ENCODE results near the gene CYLC2. TPM values are rescaled to one million over a fixed set of nuclear protein-coding genes. Genes with fewer than 3 reads are reported as not detected.

The CYLC2 gene
- total RNA-seq, 1 donor from 2014 or later, result not detected

GRCh38 chr9:102974530-102974929 is 20.6 kb upstream of the CYLC2 start:
- ATAC-seq, result no peak
- H3K36me3 ChIP-seq, result no peaks in the 10 kb centered on the region
- DNase-seq, result no peak
- H3K4me3 ChIP-seq, result no peak overlapping the region
- H3K9me3 ChIP-seq, result peaks cover 10% of the 10 kb centered on the region
- no peak overlapping the region for H3K27ac ChIP-seq
- no peak for TF ChIP-seq CTCF (IDR thresholded peaks at IDR 0.05)
- H3K27me3 ChIP-seq (ENCODE audit: low read depth), result no peaks in the 10 kb centered on the region
- intact Hi-C loops (cut with DNase I), result no loop called here
- no peaks in the 10 kb centered on the region for H3K4me1 ChIP-seq

- DNase-seq (no peak), ATAC-seq (no peak)
- peaks cover 7% of the 10 kb centered on the region for H3K9me3 ChIP-seq
- H3K27ac ChIP-seq, result no peak overlapping the region
- no peaks in the 10 kb centered on the region for H3K27me3 ChIP-seq (ENCODE audit: low read depth)
- intact Hi-C loops (cut with DNase I), result no loop called here
- no peaks in the 10 kb centered on the region for H3K36me3 ChIP-seq
- no peak for TF ChIP-seq CTCF (IDR thresholded peaks at IDR 0.05)
- H3K4me3 ChIP-seq, result no peak overlapping the region
- no peaks in the 10 kb centered on the region for H3K4me1 ChIP-seq
These were observed 19.9 kb upstream of the CYLC2 start for GRCh38 chr9:102975251-102975650.

GRCh38 chr9:102985162-102985895 is 9.8 kb upstream of the CYLC2 start:
- ATAC-seq, result no peak

GRCh38 chr9:102986425-102986824 is 8.7 kb upstream of the CYLC2 start:
- intact Hi-C loops (cut with DNase I), result no loop called here
- ATAC-seq, result no peak
- Histone ChIP-seq H3K9me3 (no peaks in the 10 kb centered on the region), H3K27ac (no peak overlapping the region), H3K27me3 (ENCODE audit: low read depth) (no peaks in the 10 kb centered on the region), H3K4me1 (no peaks in the 10 kb centered on the region), H3K36me3 (no peaks in the 10 kb centered on the region), H3K4me3 (no peak overlapping the region)
- no peak for DNase-seq
- TF ChIP-seq CTCF (IDR thresholded peaks at IDR 0.05), result no peak

More at GRCh38 chr9:102985162-102985895, 9.8 kb upstream of the CYLC2 start:
- intact Hi-C loops (cut with DNase I), result no loop called here
- Histone ChIP-seq H3K4me3 (no peak overlapping the region), H3K27me3 (ENCODE audit: low read depth) (no peaks in the 10 kb centered on the region), H3K36me3 (no peaks in the 10 kb centered on the region), H3K9me3 (no peaks in the 10 kb centered on the region), H3K4me1 (no peaks in the 10 kb centered on the region), H3K27ac (no peak overlapping the region)
- DNase-seq, result no peak
- no peak for TF ChIP-seq CTCF (IDR thresholded peaks at IDR 0.05)

- ATAC-seq (no peak), DNase-seq (no peak)
- intact Hi-C loops (cut with DNase I), result no loop called here
- Histone ChIP-seq H3K27me3 (ENCODE audit: low read depth) (no peaks in the 10 kb centered on the region), H3K4me1 (no peaks in the 10 kb centered on the region), H3K36me3 (no peaks in the 10 kb centered on the region), H3K4me3 (no peak overlapping the region), H3K9me3 (no peaks in the 10 kb centered on the region), H3K27ac (no peak overlapping the region)
- no peak for TF ChIP-seq CTCF (IDR thresholded peaks at IDR 0.05)
These were observed 8.6 kb downstream of the CYLC2 start for GRCh38 chr9:103003689-103004088.

All from lower lobe of right lung (tissue), 2 donors.